GM18867 (cell line): ENCODE data around the gene NCK2.

ENCODE experiments used
- ATAC-seq: cut with Tn5 transposase; IDR thresholded peaks from one replicate; pipeline ENCODE4 v1.9.1; 2021; ENCODE audit warnings: mild to moderate bottlenecking, moderate library complexity; ENCODE audit not compliant: unreplicated experiment

Gene NCK2

GRCh38 chr2:105774781-105775337 is 30.1 kb downstream of the NCK2 start:
- ATAC-seq = no peak

- ATAC-seq = no peak
Observed at GRCh38 chr2:105775809-105776559, 31.3 kb downstream of the NCK2 start.

DNA sequence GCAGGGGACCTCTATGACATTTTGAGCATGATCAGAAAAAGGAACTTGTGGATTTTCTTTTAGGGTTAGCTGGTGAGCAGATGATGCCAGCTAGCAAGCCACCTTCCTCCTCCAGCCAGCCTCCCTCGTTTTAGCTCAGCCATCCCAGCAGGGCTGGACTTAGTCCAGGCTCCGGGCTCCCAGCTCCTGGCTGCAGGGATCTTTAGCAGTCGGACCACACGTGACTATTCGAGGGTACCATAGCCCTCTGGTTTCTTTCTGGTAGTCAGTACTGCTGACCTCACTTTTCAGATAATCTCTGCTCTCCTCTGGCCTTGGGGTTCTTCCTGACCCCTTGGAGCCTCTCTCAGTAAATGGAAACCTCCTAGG is 31.8 kb downstream of the NCK2 start:
- no peak for ATAC-seq

DNA sequence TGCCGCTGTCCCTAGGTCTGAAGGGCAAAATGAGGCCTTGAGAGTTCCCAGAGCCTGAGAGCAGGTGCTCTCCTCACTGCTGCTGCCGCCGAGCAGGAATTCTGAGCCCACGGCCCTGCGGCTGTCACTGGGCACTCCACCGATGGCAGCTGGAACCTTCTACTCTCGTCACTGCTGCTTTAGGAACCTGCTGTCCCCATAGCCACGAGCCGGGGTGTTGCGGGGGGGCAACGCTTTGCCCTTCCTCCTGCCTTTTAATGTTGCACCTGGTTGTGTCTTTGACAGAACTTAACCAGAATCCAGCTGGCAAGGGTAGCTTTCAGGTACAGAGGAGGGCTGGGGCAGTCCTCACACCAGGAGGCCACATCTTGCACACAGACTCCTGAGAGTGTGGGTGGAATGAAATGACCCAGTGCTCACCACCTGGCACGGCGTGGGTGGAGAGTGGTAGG is 32.3 kb downstream of the NCK2 start:
- no peak for ATAC-seq

- no peak for ATAC-seq
Observed at GRCh38 chr2:105777506-105778055, 32.9 kb downstream of the NCK2 start.

- ATAC-seq = no peak
Observed at GRCh38 chr2:105778080-105778607, 33.4 kb downstream of the NCK2 start.

GRCh38 chr2:105779394-105779793 is 34.7 kb downstream of the NCK2 start:
- ATAC-seq = no peak

GRCh38 chr2:105780606-105781005 is 35.9 kb downstream of the NCK2 start:
- ATAC-seq = no peak

- ATAC-seq = no peak
Observed at GRCh38 chr2:105781274-105781978, 36.7 kb downstream of the NCK2 start.

DNA sequence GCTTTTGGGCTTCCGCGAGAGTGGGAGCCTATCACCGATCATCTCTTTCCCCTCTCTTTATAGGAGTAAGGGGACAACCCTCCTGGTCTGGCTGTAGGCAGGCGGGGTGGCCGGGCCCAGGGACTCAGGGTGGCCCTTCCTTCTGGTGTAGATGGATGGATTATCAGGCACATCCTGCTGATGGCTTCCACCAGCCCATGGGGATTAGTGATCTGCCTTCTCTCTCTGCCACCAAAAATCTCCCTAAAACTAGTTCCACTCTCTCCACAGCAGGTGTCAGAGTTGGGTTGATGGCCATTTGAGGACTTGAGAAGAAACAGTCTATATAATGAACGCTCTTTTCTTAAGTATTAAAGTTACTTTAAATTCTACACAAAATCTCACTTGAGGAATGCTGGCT is 37.4 kb downstream of the NCK2 start:
- ATAC-seq = no peak

- no peak for ATAC-seq
Observed at GRCh38 chr2:105782646-105783045, 37.9 kb downstream of the NCK2 start.

DNA sequence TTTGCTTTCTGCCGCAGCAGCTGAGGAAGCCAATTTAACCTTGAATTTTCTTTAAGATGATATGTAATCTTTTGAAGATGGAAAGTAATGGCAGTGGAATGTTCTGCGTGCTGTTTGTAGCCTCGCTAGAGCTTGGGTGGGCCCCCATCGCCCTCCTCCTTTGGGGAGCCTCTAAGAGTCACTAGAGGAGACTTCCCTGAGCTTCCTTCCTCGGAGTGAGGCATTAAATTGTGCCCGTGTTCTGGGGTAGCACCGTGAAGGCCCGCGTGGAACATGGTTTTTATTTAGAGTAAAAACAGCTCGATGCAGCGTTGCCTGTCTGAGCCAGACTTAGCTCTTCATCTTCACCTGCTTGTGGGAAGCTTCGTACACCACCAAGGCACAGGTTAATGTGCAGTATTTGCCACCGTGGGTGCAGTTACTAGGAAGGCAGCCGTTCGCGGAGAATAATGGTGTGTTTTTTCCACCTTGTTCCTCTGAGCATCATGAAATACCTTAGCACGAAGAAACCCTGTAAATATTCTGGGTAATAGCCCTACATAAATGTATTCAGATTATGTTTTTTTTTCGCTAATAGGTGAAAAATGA is 38.5 kb downstream of the NCK2 start:
- no peak for ATAC-seq

DNA sequence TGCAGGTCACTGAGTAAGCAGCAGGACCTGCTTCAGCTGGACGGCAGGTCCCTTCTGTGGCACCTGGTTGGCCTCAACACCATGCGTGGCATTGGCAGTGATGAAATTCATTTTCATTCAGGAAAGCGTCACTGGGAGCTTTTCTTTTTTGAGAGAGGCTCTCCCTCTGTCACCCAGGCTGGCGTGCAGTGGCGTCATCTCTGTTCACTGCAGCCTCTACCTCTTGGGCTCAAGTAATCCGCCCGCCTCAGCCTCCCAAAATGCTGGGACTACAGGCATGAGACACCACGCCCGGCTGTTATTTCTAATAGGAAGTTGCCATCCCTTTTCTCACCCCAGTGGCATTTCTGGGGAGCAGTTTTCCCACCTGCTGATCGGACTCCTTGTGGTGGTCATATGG is 39.3 kb downstream of the NCK2 start:
- ATAC-seq = no peak

DNA sequence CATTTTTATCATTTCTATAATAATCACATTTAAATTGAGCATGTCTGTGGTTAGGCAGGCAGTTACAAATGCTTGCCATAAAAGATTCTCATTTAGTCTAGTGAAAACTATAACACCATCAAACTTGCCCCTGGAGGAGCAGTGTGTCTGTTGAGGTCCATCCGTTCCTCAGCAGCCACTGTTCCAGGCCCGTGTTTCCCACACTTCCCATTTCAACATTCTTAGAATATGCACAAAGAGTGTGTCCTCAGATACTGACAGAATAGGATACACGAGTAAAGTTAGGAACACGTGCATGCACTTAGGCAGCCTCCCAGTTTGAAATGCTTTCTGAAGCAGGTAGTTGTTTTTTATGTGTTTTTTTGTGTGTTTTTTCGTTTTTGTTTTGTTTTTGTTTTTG is 39.9 kb downstream of the NCK2 start:
- no peak for ATAC-seq

DNA sequence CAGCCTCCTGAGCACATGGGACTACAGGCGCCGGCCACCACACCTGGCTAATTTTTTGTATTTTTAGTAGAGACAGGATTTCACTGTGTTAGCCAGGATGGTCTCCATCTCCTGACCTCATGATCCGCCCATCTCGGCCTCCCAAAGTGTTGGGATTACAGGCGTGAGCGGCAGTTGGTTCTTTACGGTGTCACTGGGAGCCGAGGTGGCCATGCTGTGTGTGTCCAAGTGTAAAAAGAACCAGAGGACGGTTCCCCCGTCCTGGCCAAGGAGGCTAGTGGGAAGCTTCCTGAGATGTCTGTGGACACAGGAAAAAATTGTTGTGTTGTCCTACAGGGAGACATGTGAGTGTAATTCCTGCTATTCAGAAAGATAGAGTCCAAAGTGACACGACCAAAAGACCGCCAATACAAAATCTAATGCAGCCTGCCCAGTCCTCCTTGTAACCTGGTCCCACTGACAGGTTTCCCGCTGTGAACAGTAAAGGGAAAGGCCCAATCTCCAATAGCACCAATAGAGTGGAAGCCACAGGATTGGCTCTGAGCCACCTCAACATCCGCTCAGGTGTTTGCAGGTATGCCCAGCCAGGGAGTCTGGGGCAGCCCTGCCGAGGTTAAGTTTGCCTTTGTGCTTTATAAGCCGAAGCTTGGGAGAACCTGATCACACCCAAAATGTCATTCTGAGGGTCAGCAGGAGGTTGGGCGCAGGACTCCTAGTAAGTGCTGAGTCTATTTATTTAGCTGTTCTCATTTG is 40.6 kb downstream of the NCK2 start:
- no peak for ATAC-seq

- no peak for ATAC-seq
Observed at GRCh38 chr2:105786231-105787230, 41.8 kb downstream of the NCK2 start.

- no peak for ATAC-seq
Observed at GRCh38 chr2:105787376-105788318, 42.9 kb downstream of the NCK2 start.

- ATAC-seq = no peak
Observed at GRCh38 chr2:105788670-105789290, 44.1 kb downstream of the NCK2 start.
